Activated CD4-positive, alpha-beta T cell treated with anti-CD3 and anti-CD28 coated beads, Interleukin-2, amount 50 U/mL, for 24 hours (primary cell): Measurements from ENCODE around the gene HIPK1.
A peak's percentile ranks its signal among the peaks of the same experiment; 100 is the strongest.

Experiments
- DNase-seq, 2 donors: peaks; one replicate each; pipeline ENCODE4 v3.0.0-alpha.2; 2020; ENCODE audit warnings: low read depth in 1 of 2, low spot score in 1 of 2

Gene HIPK1

GRCh38 chr1:113928941-113929749 lies at the start of gene HIPK1:
Gene HIPK1 (plus strand): TSS chr1:113929324.
- DNase-seq: peak; percentile 84 to 90

- DNase-seq: no peak
These were observed 49.4 kb upstream of the HIPK1 start for GRCh38 chr1:113879739-113880038.

GRCh38 chr1:113881661-113882060 lies 47.5 kb upstream of the HIPK1 start:
- DNase-seq: no peak

GRCh38 chr1:113886417-113887401 lies 42.4 kb upstream of the HIPK1 start:
- DNase-seq: no peak

DNA sequence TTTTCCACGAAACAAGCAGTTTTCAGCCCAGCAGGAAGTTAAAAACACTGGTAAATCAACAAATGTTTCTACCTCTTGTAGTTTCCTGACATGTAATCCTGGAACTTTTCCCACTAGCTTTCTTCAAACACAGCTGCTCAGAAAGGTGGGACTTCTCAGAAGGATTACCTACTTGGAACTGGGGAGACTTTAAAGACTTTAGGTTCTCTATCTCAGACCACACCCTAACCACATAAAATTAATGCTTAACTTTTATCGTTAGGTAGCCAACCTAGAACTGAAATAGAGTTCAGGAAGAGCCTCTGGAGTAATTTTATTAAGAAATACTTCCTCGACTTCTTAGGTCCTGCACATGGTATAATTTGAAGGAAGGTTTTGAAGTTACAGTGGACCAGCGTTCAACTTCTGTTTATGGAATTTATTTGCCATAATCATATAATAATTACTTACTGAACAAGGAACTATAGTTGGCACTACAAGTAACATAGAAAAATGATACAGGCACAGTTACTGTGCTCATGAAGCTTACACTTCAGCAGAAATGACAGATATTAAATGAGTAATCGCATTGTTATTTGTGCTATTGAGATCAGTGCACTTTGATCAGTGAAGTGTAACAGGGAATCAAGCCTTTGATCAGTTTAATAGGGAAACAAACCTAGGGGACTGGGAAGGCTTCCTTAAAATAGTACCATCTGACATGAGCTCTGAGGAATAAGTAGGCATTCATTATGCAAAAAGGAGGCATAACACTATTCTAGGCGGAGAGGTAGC lies 41.5 kb upstream of the HIPK1 start, which contains the start of gene BCL2L15:
TSS of gene BCL2L15 (minus strand) at position 180 of the 774 bp plus-strand sequence. CDS start 206 bp downstream, outside the sequence.
- no peak for DNase-seq

GRCh38 chr1:113890816-113891215 lies 38.3 kb upstream of the HIPK1 start:
- no peak for DNase-seq

DNA sequence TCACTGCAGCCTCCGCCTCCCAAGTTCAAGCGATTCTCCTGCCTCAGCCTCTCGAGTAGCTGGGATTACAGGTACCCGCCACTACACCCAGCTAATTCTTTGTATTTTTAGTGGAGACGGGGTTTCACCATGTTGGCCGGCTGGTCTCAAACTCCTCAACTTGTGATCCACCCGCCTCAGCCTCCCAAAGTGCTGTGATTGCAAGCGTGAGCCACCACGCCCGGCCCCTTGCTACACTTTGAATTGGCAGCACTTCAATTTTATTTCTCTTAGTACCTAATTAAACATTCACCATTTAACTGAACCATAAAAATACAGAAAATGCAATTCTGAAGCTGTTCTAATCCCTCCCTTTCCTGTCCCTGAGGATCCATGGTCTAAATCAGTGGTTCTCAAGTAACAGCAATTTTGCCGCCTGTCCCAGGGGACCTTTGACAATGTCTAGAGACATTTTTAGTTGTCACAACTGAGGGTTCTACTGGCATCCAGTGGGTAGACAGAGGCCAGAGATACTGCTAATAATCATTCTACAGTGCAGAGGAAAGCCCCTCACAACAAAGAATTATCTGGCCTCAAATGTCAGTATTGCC lies 37.4 kb upstream of the HIPK1 start:
- DNase-seq: no peak

DNA sequence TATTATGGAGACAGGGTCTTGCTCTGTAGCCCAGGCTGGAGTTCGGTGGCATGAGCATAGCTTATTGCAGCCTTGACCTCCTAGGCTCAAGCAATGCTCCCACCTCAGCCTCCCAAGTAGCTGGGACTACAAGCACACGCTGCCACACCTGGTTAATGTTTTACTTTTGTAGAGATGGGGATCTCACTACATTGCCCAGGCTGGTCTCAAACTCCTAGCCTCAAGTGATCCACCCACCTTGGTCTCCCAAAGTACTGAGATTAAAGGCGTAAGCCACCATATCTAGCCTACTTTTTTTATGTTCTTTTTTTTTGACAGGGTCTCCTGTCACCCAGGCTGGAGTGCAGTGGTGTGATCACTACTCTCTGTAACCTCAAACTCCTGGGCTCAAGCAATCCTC lies 35.9 kb upstream of the HIPK1 start:
- DNase-seq: no peak

GRCh38 chr1:113895098-113895497 lies 34.0 kb upstream of the HIPK1 start:
- DNase-seq: no peak

DNA sequence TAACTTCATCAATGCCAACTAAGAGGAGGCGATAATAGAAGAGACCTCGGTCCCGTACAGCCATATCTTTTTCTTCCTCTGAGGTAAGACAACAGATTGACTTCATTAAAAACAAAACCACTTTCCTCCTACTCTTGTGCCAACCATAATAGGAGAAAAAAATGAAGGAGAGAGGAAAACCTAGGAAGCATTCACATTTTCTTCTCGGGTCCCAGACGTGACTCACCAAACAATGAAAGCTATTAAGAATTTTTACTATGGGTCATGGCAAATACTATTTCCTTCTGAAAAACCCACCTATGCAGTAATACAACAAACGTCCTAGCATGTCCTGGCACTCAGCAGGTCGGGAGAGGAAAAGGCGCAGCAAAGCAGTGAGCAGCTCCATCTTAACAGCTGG lies 33.2 kb upstream of the HIPK1 start:
- DNase-seq: no peak

DNA sequence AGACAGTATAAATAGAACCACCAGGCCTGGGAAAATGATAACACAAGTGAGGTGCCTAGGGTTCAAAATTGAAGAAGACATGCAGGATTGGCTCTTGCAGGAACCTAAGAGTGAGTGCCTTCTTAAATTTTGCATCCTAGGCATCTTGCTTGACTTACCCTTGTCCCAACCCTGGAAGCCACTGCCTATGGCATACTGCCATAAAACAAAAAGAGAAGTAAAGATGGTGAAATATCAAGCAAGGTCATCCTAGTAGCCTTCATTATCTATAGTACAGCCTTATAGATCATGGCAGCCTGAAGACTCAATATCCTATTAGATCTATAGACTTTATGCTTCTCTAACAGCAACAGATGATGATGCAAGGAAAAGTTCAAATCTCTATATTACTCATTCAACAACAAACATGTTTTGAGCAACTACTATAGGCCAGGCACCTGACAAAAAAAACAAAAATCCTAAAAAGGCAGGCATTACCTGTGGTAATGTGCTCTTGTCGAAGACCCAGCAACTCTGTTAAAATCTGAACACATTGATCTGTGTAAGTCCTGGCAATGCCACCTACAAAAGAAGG lies 30.8 kb upstream of the HIPK1 start:
- DNase-seq: no peak

DNA sequence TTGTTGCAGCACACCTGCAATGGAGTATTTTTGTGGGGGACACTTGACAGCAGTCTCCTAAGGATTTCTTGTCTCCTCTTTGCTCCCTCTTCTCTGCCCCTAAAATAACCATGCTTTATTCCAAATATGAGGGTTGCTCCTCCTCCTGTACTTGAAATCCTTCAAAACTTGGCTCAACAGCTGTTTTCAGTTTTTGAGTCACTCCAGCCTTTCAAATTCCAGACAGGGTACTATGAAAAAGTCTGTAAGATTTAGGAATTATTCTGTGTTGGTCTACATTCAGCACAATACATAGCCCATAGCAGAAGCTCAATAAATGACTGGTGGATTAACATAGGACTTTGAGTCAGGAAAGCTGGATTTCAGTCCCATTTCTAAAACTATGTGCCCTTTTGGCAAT lies 30.0 kb upstream of the HIPK1 start:
- no peak for DNase-seq

DNA sequence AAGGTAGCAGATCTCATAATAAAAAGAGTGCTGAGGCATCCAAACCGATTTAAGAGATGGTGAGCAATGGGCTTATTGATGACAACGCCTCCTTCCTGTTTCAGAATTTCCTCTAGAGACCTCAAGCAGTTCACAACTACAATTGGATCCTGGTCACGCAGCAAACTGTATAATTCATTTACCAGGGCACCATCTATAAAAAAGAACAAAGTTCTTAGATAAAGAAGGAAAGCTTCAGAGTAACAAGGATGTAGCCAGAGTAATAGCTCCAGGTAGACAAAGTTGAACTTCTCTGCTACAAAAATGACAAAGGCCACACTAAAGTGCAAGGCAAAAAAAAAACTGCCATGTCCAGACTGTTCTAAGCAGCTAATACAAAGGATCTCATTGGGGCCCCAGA lies 27.9 kb upstream of the HIPK1 start:
- DNase-seq: no peak

GRCh38 chr1:113903501-113904292 lies 25.4 kb upstream of the HIPK1 start:
- no peak for DNase-seq

- DNase-seq: no peak
These were observed 24.8 kb upstream of the HIPK1 start for GRCh38 chr1:113904293-113904673.

- DNase-seq: peak; percentile 85 to 97
These were observed 24.3 kb upstream of the HIPK1 start, which contains the start of the genes AP4B1 and DCLRE1B for GRCh38 chr1:113904674-113905434. Gene AP4B1 (minus strand): TSS chr1:113904799. CDS start chr1:113904717, 82 bp downstream. Gene DCLRE1B (plus strand): TSS chr1:113905326. CDS start chr1:113905587, 261 bp downstream.

DNA sequence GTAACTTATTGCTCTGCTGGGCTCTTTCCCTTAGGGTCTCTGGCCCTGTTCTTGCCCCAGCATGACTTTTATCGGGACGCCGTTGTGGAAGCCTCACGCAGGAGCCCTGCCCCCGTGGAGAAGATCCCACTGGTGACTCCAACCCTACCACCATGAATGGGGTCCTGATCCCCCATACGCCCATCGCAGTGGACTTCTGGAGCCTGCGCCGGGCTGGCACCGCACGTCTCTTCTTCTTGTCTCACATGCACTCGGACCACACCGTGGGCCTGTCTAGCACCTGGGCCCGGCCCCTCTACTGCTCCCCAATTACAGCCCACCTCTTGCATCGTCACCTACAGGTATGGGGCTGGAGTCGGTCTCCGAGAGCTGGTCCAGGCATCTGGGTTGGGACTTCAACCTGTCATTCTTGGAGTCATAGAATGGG lies 23.7 kb upstream of the HIPK1 start:
- DNase-seq: peak in 1 of 2 donors; percentile 6

- no peak for DNase-seq
These were observed 16.4 kb upstream of the HIPK1 start for GRCh38 chr1:113912594-113913311.
